ENCODE measurements around the gene SLAMF8. TPM values are rescaled to one million over a fixed set of nuclear protein-coding genes. Genes with fewer than 3 reads are reported as not detected.

SLAMF8 gene
- total RNA-seq, 1 experiment from 2014 or later = not detected

DNA sequence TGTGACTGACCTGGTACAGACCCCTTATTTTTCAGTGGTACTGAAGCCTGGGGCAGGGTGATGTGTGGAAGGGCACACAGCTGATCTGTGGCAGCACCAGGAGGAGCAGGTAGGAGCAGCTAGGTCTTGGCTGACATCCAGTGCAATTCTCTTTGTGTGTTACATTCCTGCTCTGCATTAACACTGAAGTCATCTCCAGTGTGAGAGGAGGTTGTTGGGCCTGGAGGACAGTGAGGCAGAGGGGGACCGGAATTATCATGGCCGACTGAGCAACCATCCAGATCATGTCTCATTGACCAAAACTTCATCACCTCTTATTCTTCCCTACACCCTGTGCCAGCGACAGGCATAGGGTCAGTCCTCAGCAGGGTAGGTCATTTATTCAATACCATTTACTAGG, 1.5 kb downstream of the SLAMF8 start:
- Histone ChIP-seq H4K8ac (replicated peaks; ENCODE audit: insufficient read length, low read depth, low read length) (no peak overlapping the region), H2AFZ (ENCODE audit: low read length) (no peak overlapping the region), H4K20me1 (ENCODE audit: control insufficient read depth, insufficient read depth, insufficient read length) (no peaks in the 10 kb centered on the region), H2AK5ac (ENCODE audit: insufficient read length, low read length) (no peak overlapping the region), H3K27me3 (ENCODE audit: insufficient read depth, low read length) (no peaks in the 10 kb centered on the region), H3K4me2 (ENCODE audit: insufficient read depth, insufficient read length, low read length) (no peak overlapping the region), H3K56ac (ENCODE audit: insufficient read length, low read depth, low read length) (no peak overlapping the region), H4K91ac (ENCODE audit: insufficient read length, low read depth, low read length) (no peak overlapping the region), H3K14ac (ENCODE audit: insufficient read depth, low read length) (no peak overlapping the region), H3T11ph (ENCODE audit: low read length) (no peak overlapping the region), H3K4me1 (ENCODE audit: insufficient read depth, low read length) (no peaks in the 10 kb centered on the region), H3K79me2 (ENCODE audit: insufficient read depth, low read length) (no peaks in the 10 kb centered on the region), H2BK12ac (ENCODE audit: insufficient read length, low read depth, low read length) (no peak overlapping the region), H3K23ac (ENCODE audit: insufficient read length, low read depth, low read length) (no peak overlapping the region), H3K9me3 (ENCODE audit: control insufficient read depth, low read depth, low read length) (no peaks in the 10 kb centered on the region), H3K23me2 (ENCODE audit: insufficient read length, low read depth, low read length, poor library complexity, severe bottlenecking) (no peaks in the 10 kb centered on the region), H2BK120ac (ENCODE audit: low read depth, low read length, poor library complexity, severe bottlenecking) (no peak overlapping the region), H3K79me1 (ENCODE audit: insufficient read depth, low read depth, low read length, poor library complexity, severe bottlenecking) (no peaks in the 10 kb centered on the region), H3K4ac (ENCODE audit: low read depth, low read length) (no peak overlapping the region), H3K27ac (ENCODE audit: insufficient read length, low read depth, low read length) (no peak overlapping the region), H2BK5ac (ENCODE audit: insufficient read length, low read length) (no peak overlapping the region), H3K18ac (ENCODE audit: insufficient read length, low read depth, low read length) (no peak overlapping the region), H2BK20ac (ENCODE audit: low read depth, low read length, poor library complexity, severe bottlenecking) (no peak overlapping the region), H2BK15ac (ENCODE audit: low read depth, low read length) (no peak overlapping the region; the same call in 1 of the 2 replicates), H4K5ac (ENCODE audit: insufficient read length, low read depth, low read length) (no peak overlapping the region), H3K9ac (ENCODE audit: extremely low read depth, insufficient read length, low read length) (no peak overlapping the region)
- Mint-ChIP-seq H3K9me3 (no peaks in the 10 kb centered on the region), H3K36me3 (ENCODE audit: insufficient read depth in 1 of 3, low read depth in 3 of 3) (no peaks in the 10 kb centered on the region), H3K4me1 (peaks cover 23 to 26% of the 10 kb centered on the region in 2 experiments), H3K4me3 (no peak overlapping the region), H3K27ac (no peak overlapping the region), H3K27me3 (ENCODE audit: low read depth) (peaks cover 48% of the 10 kb centered on the region)
- TF ChIP-seq, protein P1, sequence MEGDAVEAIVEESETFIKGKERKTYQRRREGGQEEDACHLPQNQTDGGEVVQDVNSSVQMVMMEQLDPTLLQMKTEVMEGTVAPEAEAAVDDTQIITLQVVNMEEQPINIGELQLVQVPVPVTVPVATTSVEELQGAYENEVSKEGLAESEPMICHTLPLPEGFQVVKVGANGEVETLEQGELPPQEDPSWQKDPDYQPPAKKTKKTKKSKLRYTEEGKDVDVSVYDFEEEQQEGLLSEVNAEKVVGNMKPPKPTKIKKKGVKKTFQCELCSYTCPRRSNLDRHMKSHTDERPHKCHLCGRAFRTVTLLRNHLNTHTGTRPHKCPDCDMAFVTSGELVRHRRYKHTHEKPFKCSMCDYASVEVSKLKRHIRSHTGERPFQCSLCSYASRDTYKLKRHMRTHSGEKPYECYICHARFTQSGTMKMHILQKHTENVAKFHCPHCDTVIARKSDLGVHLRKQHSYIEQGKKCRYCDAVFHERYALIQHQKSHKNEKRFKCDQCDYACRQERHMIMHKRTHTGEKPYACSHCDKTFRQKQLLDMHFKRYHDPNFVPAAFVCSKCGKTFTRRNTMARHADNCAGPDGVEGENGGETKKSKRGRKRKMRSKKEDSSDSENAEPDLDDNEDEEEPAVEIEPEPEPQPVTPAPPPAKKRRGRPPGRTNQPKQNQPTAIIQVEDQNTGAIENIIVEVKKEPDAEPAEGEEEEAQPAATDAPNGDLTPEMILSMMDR (conservative IDR thresholded peaks at IDR 0.05) = no peak
- WGBS (ENCODE audit: extremely low coverage, insufficient read length, low lambda C conversion rate) = no CpG with 5 or more reads among the region's 3 CpGs
- DNase-seq = no peak
